HG02763 (cell line): ENCODE data around the gene SMIM11.
"Not testable (repeated sequence)": the region's sequence is repeated elsewhere in the genome, so short reads cannot be mapped to it uniquely, and the experiment has no call there.

Experiments used
- ATAC-seq: cut with Tn5 transposase; IDR thresholded peaks from one replicate; pipeline ENCODE4 v1.9.1; 2021; ENCODE audit warnings: mild to moderate bottlenecking, moderate library complexity; ENCODE audit not compliant: unreplicated experiment

Gene SMIM11

GRCh38 chr21:34407294-34407693 lies 32.0 kb downstream of the SMIM11 start:
- not testable (repeated sequence) for ATAC-seq

- ATAC-seq, result not testable (repeated sequence)
Measured at GRCh38 chr21:34417448-34418077, 42.3 kb downstream of the SMIM11 start.

- not testable (repeated sequence) for ATAC-seq
Measured at GRCh38 chr21:34423805-34424204, 48.5 kb downstream of the SMIM11 start, which contains the start of gene SMIM34. SMIM34 (minus strand) TSS chr21:34423951; CDS start chr21:34423839, 112 bp downstream.

- ATAC-seq, result not testable (repeated sequence)
Measured at GRCh38 chr21:34427339-34427738, 52.0 kb downstream of the SMIM11 start.

- not testable (repeated sequence) for ATAC-seq
Measured at GRCh38 chr21:34428441-34428840, 53.1 kb downstream of the SMIM11 start.

GRCh38 chr21:34429710-34430109 lies 54.4 kb downstream of the SMIM11 start:
- ATAC-seq, result not testable (repeated sequence)
